ENCODE data around the gene PLEKHA4.

GRCh38 chr19:48841047-48841446 is 27.4 kb downstream of the PLEKHA4 start:
- no peak for TF ChIP-seq CTCF (IDR thresholded peaks at IDR 0.05)
- TF ChIP-seq EP300 (IDR thresholded peaks at IDR 0.05) = no peak
- TF ChIP-seq POLR2A (IDR thresholded peaks at IDR 0.05) = no peak

Measured in ovary (tissue), 3 donors.